Activated CD4-positive, alpha-beta T cell treated with anti-CD3 and anti-CD28 coated beads for 24 hours (primary cell): ENCODE results near the gene ZBTB22.

ENCODE experiments used
- DNase-seq, 2 donors: peaks; one replicate each; pipeline ENCODE4 v3.0.0-alpha.2; 2020; ENCODE audit warnings: low read depth in 2 of 2

Gene ZBTB22

DNA sequence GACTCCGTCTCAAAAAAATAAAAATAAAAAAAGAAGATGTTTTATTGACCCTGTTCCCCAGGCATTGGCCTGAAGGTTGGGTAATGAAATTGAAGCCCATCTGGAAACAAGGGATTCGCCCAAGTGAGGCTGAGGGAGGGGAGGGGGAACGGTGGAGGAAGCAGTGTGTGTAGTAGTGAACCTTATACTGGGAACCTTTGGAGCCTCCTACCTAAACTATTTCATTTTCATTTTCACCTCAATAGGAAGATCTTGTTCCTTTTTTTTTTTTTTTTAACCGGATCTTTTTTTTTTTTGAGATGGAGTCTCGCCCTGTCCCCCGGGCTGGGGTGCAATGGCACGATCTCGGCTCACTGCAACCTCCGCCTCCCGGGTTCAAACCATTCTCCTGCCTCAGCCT lies 13.2 kb upstream of the ZBTB22 start:
- no peak for DNase-seq

- DNase-seq, result no peak
These were observed 11.5 kb upstream of the ZBTB22 start for GRCh38 chr6:33329058-33329457.

DNA sequence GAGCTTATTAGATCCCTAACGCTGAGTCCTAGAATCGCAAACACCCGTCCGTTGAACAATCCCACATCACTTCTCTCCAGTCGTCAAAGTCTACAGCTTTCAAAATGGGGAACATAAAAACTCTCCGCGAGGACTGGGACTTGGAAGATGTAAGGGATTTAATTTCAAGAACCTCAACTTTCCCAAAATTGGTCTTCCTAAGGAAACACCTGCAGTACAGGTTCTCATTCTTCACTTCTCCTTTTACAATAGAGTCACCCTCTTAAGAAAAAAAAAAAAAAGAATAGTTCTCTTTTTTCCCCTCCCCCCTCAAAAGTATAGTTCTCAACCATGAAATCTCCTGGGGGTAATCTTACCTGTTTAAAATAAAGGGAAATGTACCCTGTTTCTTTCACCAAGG lies 6.6 kb upstream of the ZBTB22 start:
- no peak for DNase-seq

GRCh38 chr6:33323623-33323948 lies 6.0 kb upstream of the ZBTB22 start:
- DNase-seq, result no peak

DNA sequence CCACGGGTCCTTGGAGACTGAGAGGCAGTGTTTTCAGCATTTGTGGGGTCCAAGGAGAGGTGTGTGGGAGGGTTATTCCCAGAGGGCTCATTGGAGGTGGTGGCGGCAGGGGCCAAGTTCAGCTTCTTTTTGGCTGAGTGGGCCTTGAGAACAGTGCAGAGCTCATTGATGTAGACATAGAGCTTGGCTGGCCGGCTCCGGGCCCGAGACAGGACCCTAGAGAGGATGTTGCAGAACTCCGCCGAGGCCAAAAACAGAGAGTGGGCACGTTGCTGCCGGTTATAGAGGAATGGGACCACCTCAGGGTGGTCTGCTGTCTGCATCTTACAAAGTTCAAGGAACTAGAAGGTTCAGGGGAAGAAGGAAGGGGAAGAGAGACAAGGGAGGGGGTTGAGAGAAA lies 3.7 kb upstream of the ZBTB22 start:
- no peak for DNase-seq

GRCh38 chr6:33320315-33321181 lies 3.0 kb upstream of the ZBTB22 start:
- DNase-seq, result no peak

DNA sequence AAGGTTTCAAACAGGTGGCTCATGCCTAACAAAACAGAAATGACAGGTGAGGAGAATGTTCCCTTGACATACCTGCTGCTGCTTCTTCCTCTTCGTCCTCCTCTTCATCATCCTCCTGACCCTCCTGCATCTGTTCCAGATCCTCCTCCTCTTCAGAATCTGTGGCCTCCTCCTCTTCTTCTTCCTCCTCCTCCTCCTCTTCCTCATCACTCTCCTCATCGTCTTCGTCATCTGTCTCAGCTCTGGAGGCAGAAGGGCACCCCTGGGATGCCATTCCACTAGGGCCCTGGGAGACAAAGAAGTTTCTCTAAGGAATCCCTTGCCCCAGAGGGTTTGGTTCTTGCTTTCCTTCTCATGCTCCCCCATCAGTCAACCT lies 2.4 kb upstream of the ZBTB22 start:
- DNase-seq, result no peak

DNA sequence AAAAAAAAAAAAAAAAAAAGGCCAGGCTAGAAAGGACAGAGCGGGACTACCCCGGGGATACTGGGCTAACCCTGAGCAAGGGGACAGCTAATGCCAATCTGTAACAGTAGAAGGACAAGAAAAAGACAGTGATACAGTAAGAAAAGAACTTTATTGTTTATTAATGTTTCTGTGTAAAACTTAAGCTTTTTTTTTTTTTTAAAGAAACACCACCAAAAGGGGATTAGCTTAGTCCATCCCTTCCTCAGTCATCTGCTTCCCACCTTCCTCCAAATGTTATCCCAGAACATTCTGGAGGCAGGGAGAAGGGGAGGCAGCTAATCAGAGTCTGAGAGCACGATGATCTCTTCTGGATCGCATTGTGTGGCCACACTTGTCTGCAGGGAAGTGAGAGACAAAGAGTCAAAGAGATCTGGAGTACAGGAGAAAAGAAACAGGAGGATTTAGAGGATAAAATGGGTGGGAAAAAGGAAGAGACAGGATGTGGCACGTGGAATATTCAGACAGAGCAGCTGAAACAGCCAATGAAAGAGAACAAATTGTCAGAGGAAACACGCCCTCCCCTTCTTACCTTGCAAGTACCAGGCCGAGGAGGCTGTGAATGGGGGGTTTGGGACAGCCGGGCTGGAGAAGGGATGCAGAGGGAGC lies 1.0 kb upstream of the ZBTB22 start:
- no peak for DNase-seq

- peak in 1 of 2 donors; percentile 54 for DNase-seq
These were observed 200 bp downstream of the ZBTB22 start for GRCh38 chr6:33317419-33317668.

GRCh38 chr6:33316603-33317418 lies 733 bp downstream of the ZBTB22 start:
- DNase-seq, result no peak

- DNase-seq, result no peak
These were observed 1.5 kb downstream of the ZBTB22 start for GRCh38 chr6:33315793-33316602.

GRCh38 chr6:33314943-33315792 lies 2.4 kb downstream of the ZBTB22 start:
- DNase-seq, result no peak

DNA sequence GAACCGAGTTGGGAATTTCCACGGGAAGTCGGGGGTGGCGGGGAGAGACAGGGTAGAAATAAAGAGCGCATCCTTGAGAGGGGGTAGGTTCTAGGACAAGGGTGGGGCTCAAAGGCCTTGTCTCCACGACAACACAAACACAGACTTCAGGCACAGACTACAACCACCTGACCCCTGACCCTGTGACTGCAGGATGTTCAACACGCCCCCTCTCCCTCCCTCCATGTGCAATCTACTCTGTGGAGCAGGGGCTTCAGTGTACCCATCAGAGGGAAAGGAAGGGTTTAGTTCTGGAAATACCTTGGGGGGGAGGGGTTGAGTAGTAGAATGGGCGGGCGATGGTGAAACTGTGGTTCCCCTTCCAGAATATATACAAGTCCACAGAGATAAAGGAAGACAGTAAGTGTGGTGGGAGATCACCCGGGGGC lies 3.0 kb downstream of the ZBTB22 start:
- DNase-seq, result peak; percentile 29 to 39

DNA sequence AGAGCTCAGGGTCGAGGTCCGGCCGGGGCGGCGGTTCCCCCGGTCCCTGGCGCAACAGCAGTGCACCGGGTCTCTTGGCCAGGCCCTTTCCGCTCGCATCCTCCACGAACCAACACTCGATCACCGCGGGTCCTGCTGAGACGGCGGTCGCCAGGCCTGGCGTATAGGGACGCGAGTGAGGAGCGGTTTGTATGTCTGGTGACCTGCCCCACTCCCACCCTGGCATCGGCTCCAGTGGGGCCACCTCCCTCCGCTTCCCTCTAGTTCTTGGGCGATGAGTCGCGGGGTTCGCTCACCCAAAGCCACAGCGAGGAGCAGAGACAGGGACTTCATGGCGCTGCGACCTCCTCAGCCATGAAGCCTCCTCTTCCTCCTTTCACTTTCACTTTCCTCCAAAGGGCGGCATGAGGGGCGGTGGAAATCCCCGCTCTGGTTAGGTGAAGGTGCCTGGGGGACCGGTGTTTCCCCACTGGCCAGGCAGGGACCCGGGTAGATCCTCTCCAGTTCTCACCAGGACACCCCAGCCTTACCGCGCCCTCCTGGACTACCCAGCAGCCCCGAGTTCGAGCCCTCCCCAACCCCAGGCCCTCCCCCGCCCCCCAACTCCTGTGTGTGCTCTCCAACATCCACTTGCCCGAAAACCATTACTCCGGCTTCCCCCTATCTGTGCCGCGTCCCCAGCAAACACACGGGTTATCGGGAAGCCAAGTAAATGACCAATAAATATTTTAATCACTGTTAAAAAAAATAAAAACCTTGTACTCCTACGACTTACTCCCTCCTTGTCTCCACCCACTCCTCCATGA lies 3.6 kb downstream of the ZBTB22 start, which contains the start of gene TAPBP:
Gene TAPBP (minus strand): TSS at position 370 of the 806 bp plus-strand sequence. CDS start 37 bp downstream, at position 333.
- DNase-seq, result peak; percentile 71 to 73

DNA sequence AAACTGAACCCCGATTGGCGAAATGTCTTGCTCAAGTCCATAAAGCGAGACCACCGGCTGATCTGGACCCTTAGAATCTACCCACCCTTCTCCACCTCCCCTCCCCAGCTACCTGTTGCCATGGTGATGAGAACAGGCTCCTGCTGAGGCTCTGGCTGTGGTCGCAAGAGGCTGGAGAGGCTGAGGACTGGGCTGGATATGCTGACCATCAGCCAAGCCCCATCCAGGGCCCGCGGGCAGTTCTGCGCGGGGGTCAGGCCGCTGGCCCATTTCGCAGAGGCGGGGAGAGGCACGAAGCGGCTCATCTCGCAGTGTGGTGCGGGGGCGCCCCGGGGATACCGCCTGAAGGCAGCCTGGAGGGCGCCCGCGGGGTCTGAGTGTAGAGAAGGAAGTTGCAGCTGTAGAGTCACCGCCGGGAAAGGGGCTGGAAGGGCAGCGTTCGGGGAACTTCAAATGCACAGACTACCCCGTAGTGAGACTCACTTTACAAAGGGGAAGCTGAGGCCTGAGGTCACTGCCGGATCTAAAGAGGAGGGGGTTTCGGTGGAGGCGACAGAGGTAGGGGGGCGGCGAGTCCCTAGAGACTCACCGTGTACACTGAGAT lies 4.3 kb downstream of the ZBTB22 start:
- DNase-seq, result peak in 1 of 2 donors; percentile 37

DNA sequence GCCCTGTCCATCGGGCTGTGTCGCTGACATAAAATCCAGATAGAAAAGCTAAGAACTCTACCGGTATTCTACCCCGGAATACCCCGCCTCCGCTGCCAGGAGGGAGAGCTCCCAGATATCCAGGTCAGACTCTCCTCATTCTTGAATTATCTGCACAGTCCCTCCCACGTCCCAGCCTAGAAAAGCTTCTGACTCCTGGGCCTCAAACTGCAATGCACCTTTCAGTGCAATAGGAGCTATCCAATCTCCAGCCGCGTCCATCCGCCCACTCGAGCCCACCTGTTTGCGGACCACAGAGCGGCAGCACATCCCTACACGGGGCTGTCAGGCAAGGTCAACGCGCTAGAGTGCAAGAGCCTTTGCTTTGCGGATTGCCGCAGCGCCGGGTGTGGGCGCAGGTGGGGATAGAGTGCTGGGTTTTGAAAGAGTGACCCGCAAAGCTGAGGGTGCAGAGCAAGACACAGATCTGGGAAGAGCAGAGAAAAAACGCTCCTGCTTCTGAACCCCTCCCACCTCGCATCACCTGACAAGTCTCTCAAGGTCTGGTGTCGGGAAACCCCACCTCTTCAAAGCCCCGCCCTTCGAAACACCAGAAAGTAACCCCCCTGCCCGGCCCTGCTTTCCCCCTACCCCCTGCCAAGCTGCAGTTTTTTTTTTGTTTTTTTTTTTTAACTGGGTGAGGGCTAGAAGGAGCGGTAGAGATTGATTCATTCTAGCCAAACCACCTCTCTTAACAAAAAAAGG lies 5.0 kb downstream of the ZBTB22 start:
- peak; percentile 68 for DNase-seq

- no peak for DNase-seq
These were observed 11.2 kb downstream of the ZBTB22 start for GRCh38 chr6:33306356-33306755.

DNA sequence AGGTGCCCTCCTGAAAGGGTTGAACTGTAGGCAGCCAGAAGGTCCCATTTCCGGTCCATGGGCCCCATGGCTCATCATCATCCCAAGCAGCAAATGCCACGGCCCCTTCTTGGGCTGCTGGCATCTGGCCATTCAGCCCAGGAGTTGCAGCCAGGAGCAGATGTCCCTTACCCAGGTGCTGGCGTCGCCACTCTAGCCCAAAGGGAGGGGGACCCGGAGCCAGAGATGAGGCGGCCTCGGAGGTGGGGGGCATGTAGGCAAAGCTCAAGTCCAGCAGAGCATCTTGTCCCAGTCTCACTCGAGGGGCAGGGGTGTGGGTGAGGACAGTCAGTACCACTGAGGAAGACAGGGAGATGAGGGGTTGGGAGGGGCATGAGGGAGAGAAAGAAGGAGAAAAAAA lies 12.5 kb downstream of the ZBTB22 start:
- no peak for DNase-seq

GRCh38 chr6:33304216-33304615 lies 13.3 kb downstream of the ZBTB22 start:
- no peak for DNase-seq
